NCI-H1105 (cell line): ENCODE measurements around the gene NTN5.
"Not testable (repeated sequence)": the region's sequence is repeated elsewhere in the genome, so short reads cannot be mapped to it uniquely, and the experiment has no call there.

Source experiments
- DNase-seq: peaks from one replicate; lab custom pipeline; 2025; lab: John Stamatoyannopoulos, UW

NTN5 gene

DNA sequence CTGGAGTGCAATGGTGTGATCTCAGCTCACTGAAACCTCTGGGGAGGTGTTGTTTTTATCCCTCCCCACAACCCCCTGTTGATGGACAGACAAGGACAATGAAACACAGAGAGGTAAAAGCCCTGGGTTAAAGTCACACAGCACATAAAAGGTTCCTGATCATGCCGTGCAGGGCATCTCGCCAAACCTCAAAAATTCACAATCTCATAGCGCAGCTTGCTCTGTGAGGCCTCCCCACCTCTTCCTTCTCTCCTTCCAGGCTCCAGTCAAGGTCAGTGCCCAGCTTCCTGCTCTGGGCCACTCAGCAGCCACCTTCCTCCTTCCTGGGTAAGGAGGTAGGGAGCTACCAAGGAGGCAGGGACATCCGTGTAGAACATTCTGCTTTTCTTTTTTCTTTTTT lies 25.2 kb upstream of the NTN5 start:
- no peak for DNase-seq

DNA sequence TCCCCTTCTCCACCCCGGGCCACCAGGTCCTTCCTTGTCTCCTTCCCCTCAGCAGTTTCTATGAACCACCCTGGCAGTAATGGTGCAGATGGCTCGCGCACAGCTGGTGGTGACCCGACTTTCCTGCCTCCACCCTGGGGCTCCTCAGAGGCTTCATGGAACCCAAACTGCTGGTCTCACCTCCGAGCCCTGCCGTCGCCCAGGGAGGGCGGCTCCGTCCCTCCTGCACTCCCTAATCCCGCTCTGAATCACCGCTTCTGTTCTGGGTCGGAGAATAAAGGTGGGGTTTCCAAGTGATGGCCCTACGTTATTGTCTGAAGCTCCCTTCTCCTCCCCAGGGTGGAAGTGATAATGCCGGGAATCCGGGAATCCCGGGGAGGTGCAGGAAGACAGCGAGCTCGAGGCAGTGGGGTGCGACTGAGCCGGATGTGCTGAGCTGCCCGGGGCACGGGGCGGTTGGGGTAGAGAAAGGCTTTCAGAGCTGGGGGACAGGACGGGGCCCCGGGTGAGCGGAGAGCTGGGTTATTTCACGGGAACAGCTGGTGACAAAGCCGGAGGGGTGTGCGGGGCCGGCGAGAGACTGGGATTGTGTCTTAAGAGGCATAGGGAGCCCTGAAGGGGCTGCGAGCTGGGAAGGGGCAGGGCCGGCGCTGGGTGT lies 23.7 kb upstream of the NTN5 start:
- DNase-seq = no peak

DNA sequence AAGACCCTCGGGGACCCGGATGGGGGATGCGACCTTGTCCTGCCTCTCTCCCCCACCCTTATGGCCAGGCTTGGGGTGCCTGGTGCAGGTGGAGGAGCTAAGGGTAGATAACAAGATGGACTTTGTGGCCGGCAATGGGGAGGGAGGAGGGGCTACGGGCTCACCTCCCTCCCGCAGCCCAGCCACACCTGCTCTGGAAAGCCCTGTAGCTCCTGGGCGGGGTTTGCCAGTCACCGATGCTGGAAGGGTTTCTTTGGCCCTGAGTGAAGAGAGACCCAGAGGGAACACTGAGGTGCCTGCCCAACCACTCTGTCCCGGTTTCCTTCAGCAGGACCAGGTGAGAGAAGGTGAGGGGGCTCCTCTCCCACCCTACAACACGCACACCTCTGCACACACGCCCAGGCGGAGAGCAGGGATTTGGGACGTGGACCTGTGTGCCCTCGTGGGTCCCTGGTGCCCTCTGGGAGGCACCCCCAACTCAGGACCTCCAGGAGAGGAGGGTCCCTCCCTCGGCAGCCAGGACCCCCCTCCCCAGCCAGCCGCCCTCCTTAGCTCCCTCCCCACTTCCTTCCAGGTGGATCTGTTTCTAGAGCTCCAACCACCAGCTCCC lies 23.0 kb upstream of the NTN5 start, which contains the start of gene FUT2:
Gene FUT2 (plus strand): TSS at position 229 of the 610 bp plus-strand sequence. CDS start 6,986 bp downstream, outside the sequence.
- DNase-seq = no peak

DNA sequence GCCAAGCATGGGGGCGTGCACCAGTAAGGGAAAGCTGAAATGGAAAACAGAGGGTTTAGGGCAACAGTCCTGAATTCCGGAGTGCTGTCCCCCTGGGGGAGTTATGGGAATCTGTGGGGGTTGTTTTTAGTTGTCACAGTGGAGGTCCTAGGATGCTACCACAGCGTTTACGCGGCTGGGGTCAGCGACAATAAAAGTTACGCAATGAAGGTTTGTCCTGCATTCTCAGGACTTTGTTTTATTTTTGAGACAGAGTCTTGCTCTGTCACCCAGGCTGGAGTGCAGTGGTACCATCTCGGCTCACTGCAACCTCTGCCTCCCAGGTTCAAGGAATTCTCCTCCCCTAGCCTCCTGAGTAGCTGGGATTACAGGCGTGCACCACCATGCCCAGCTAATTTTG lies 20.8 kb upstream of the NTN5 start:
- DNase-seq = not testable (repeated sequence)

DNA sequence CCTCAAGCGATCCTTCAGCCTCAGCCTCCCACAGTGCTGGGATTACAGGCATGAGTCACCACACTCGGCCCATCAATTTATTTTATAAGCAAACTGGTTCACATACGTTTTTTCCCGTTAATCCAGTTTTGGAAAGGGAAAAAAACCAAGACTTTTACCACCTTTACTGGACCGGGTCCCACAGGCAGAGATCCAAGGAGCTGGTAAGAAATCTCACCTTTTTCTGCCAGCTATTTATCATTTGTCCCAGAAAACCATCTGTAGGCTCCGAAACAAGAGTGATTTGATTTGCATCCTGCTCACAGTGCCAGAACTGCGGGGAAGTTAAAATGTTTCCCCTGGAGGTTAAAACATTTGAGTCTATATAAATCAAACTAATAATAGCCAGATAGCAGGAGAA lies 16.6 kb upstream of the NTN5 start:
- no peak for DNase-seq

DNA sequence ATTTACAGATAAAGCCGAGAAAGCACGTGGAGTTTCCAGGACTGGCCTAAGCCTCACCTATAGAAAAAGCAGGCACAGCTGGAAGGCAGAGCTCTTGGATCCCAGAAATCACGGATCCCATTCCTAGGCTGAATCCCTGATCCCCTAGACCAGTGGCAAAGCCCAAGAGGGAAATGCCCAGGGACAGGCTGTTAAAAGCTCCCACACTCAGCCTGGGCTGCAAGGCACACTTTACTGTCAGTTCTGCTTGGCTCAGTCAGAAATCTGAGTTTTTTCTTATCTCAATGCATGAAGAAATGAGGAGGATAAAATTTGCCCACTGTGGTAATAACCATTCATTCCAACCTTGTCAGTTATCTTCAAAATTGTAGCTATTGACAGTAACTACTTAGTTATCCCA lies 15.0 kb upstream of the NTN5 start:
- no peak for DNase-seq

DNA sequence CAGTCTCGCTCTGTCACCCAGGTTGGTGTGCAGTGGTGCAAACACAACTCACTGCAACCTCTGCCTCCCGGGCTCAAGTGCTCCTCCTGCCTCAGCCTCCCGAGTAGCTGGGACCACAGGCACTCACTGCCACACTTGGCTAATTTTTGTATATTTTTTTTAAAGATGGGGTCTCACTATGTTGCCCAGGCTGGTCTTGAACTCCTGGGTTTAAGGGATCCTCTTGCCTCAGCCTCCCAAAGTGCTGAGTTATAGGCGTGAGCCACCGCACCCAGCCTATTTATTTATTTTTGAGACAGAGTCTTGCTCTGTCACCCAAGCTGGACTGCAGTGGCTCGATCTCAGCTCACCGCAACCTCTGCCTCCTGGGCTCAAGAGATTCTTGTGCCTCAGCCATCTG lies 13.8 kb upstream of the NTN5 start:
- DNase-seq = not testable (repeated sequence)

DNA sequence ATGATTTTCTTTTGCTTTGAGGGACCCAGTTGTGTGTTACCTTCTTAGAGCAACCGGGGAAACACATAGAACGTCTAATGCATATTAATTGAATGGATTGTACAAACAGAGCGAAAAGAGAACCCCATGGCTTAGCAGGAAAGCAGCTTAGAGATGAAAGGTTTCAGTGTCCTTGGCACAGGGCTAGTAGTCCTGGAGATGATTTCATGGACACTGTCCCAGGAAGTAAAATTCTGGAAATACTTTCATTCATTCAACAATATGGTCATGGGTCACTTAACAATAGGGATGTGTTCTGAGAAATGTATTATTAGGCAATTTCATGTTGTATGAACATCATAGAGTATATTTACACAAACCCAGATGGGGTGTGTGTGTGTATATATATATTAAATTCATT lies 13.3 kb upstream of the NTN5 start:
- DNase-seq = no peak

DNA sequence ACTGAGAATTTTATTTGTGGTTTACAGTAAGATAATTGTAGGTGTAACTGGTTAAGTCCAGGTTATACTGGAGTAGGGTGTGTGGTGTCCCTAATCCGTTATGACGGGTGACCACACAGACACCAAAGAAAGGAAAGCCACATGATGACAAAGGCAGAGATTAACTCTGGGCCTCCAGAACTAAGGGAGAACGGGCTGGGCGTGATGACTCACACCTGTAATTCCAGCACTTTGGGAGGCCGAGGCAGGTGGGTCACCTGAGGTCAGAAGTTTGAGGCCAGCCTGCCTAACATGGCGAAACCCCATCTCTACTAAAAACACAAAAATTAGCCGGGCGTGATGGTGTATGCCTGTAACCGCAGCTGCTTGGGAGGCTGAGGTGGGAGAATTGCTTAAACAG lies 12.8 kb upstream of the NTN5 start:
- DNase-seq = no peak

DNA sequence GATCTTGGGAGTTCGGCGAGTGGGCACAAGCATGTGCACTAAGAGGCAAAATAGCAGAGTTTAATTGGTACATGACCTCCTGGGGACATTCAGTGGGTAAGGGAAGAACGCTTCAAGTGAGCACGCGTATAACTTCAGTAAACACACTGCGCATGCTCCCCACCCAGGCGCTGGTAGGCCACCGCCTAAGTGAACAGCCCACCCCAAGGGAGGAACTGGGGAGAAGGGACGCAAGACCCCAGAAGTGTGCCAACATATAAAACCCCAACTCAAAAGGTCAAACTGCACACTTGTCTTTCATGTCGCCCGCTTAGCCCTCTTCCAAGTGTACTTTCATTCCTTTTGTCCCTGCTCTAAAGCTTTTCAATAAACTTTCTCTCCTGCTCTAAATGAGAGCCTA lies 10.5 kb upstream of the NTN5 start:
- DNase-seq = no peak

DNA sequence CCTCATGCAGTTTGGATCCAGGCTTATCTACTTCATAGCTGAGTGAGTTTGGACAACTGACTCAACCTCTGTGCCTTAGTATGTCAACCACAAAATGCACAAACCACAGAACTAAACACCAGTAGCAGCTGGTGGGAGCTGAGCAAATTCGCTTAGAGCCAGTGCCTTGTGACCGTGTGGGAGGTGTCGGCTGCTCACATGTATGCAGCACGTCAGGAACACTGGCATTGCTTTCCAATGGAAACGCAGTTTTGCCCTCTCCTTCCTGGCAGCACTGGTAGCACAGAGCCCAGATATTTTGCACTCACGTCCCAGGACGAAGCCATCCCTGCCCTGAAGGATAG lies 8.3 kb upstream of the NTN5 start:
- no peak for DNase-seq

DNA sequence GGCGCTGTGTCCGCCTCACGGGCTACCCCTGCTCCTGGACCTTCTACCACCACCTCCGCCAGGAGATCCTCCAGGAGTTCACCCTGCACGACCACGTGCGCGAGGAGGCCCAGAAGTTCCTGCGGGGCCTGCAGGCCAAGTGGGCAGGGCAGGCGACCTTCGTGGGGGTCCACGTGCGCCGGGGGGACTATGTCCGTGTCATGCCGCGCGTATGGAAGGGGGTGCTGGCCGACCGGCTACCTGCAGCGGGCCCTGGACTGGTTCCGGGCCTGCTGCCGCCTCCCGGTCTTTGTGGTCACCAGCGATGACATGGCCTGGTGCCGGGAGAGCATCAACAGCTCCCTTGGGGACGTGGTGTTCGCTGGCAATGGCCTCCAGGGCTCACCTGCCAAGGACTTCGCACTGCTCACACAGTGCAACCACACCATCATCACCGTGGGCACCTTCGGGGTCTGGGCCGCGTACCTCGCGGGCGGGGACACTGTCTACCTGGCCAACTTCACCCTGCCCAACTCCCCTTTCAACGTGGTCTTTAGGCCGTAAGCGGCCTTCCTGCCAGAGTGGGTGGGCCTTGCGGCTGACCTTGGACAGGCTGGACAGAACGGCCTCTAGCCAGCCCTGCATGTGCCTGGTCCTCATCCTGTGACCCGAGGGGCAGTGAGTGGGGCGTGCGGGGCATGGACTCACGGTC lies 7.8 kb upstream of the NTN5 start:
- DNase-seq = no peak

DNA sequence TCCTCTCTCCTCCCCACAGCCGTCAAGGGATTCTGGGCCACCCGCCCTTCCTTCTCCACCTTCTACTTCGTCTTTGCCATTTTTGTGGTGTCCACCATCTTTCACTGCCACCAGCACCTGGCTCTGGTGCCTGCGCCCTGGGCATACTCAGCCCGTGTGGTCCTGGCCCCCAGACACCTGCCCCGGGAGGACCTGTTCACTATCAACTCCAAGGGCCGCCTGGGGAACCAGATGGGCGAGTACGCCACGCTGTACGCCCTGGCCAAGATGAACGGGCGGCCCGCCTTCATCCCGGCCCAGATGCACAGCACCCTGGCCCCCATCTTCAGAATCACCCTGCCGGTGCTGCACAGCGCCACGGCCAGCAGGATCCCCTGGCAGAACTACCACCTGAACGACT lies 7.2 kb upstream of the NTN5 start:
- not testable (repeated sequence) for DNase-seq

DNA sequence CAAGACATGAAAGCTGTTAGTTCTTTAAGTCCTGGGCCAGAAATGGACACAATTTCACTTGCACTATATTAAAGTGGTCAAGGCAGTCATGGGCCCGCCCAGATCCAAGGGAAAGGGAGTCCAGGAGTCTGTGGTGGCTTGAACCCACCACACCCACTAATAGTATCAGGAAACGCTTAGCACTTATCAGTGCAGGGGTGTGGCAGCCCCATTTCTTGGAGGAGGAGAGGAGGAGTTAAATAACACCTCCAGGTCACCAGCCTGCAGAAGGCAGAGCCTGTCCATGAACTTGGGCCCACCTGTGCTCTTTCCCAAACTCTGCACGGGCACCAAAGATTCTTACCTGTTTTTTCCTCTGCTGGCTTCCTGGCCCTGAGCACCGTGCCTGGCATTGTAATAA lies 5.4 kb upstream of the NTN5 start:
- DNase-seq = no peak

DNA sequence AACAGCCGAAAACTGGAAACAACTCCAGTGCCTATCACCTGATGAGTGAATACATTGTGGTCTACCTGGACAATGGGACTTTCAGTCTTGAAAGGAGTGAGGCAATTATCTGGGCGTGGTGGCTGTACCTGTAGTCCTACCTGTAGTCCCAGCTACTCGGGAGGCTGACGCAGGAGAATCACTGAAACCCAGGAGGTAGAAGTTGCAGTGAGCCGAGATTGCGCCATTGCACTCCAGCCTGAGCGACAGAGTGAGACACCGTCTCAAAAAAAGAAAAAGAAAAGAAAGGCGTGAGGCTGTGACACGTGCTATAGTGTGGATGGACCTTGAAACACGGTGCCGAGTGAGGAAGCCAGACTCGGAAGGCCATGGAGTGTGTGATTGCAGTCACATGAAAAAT lies 4.1 kb upstream of the NTN5 start:
- DNase-seq = no peak

DNA sequence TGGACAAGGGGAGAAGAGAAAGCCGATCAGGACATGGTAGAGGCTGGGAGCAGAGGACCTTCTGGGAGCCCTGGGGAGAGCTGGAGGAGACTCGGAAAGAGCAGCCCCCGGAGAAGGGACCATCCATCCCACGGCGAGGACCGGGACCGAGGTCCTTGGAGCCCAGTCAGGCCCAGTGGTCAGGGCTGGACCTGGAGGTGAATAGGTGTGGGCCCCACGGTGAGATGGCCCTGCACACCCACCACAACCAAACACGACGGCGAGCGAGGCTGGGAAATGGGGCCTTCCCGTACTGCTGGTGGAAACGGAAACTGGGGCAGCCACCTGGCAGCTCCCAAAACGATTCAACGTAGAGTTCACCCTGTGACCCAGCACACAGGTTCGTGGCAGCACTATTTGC lies 3.7 kb upstream of the NTN5 start:
- DNase-seq = no peak

DNA sequence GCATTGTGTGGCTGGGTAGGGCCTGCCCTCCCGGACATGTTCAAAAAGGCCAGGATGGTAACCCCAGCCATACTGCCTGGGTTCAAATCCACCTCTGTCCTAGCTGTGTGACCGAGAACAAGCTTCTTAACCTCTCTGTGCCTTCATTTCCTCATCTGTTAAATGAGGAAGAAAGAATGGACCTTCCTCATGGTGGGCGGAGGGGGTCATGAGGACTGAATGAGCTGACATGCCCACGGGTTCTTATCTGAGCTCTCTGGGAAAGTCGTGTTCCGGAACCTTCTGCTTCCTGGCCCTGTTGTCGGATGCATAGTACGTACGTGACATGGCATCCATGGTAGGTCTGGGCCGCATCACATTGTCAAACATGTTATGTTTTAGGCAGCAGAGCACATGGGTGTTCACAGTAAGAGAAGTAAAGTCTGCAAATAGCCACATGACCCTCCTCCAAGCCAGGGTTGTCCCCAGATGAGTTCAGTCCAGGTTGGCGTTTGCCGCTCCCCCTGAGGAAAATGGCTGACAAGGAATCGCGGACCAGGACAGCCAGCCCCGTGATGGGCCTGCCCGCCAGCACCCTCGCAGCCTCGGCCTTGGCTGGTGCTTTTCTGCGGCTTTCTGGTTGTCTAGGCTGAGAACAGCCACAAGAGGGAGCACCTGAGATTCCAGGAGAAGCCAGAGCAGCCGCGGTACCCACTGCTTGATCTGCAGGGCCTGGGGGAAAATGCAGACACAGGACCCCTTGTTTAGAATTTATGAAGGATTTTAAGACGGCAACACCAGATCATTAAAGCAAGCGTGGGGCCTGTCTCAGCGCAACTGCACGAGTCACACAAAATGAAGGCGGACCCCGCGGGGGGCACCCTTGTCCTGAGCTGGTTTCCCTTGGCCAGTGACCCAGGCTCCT lies 2.4 kb upstream of the NTN5 start:
- peak; percentile 83 for DNase-seq

DNA sequence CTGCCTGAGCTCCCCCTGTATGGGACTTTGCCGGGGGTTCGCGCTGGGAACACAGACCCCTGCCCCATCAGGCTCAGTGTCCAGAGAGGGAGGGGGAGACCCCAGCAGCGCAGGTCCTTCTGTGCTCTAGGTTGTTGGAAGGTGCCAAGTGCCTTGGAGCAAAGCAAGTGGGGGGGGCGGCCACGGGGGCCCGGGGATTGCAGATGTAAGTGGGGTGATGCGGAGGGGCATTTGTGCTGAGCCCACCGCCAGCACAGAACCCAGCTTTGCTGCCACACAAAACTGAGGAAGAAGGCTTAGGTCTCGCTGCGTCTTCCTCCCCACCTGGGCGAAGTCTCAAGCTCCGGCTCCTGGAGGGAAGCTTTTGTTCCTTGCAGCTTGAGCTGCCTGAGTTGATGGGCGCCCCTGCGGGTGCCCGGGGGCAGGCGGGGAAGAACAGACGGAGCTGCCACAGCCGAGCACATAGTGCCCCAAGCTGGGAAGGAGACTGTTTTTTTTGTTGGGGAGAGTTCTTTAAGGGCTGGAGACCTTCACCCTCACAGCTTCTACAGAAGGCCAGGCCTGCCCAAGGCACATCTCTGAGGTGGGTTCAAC lies 1.5 kb upstream of the NTN5 start:
- no peak for DNase-seq

DNA sequence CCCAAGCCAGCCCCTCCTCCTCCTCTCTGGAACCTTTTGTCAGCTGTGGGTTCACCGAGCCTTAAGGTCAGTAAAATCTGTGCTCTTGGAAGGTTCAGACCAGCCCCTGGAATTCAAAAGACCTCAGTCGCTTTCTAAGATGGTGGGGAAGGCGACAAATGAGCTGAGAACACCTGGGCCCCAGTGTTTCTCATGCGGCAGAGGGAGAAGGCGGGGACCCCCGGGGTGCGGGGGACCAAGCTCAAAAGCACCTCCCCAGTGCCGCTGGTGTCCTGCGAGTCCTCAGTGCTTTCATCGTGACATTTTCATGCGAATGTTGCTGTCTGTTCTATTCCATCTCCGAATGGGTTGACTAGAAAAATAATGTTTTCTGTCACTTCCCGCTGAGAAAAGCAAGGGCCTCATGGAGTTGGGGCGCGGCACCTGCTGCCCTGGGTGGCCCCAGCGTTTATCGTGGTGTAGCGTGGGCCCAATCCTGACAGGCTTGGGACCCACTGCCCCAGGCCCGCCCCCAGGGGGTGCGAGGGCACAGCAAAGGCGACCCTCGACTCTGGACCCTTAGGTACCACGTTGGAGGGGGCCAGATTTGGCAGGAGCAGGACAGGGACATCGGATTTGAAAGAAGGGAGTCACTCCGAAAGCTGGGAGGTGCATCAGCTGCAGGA lies 751 bp upstream of the NTN5 start:
- DNase-seq = no peak

DNA sequence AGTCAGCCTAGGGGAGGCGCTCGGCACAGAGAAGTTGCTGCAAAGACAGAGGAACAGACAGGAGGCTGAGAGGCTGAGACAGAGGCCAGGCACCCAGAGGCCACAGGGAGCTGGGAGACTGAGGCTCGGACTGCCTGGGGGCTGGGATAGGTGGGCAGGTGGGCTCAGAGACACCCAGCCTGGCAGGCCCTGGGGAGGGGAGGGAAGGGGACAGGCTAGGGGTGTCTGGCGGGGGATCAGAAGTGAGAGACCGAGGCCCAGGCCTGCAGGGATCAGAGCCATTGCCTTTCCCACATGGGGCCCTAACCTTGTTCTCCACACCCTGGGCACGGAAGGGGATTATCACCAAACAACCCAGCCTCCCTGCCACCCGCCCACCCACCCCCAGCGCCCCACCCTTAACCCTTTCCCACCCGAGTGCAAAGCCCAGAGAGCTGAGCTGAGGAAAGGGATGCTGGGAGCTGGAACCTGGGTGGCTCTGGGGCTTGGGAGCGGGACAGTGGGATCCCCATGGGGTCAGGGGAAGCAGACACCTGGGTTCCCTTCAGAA lies 1.3 kb downstream of the NTN5 start:
- no peak for DNase-seq

DNA sequence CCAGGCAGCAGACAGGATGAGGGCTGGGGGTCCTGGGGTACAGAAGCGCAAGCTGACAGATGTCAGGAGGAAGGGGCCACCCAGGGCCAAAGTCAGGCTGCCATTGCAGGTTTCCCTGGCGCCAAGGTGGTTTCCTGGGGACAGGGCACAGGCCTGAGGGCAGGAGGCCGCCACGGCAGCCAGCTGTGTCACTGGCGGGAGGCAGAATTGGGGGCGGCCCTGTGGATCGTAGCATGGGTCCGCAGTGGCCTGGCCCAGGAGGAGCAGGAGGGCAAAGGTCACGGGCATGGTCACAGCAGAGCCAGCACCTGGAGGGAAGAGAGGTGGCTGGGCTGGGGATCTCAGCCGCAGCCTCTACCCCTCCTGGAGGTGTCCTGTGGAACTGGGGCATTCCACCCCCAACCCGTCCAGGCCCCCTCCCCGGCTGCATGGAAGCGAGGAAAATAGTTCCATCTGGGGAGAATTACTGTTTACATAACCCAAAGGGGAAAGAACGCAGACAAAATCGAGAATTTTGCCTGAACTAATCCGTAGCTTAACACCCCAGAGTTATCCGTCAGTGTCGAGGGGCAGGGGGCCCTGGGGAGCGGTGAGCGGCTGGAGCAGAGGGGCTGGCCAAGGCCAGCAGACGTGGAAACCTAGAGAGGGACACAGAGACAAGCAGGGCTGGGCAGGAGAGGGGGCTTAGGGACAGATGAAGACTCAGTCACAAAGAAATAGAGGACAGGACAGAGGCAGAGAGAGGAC lies 1.9 kb downstream of the NTN5 start:
- no peak for DNase-seq
